Measurements from ENCODE around the gene SLC25A1. TPM values are rescaled to one million over a fixed set of nuclear protein-coding genes. Genes with fewer than 3 reads are reported as not detected.

SLC25A1 gene
- total RNA-seq, 1 donor from 2014 or later: 22.2 TPM

- intact Hi-C loops (cut with DNase I): loop anchor here (10.0 kb wide), 2 partner anchors 55 to 485 kb away; no protein-coding TSS in a partner anchor
- DNase-seq (ENCODE audit: low spot score): no peak
Observed at GRCh38 chr22:19149991-19150390, 28.5 kb downstream of the SLC25A1 start, which contains the start of gene GSC2. TSS of gene GSC2 (minus strand) at chr22:19150292. CDS start at chr22:19150283, 9 bp downstream.

- no peak for DNase-seq (ENCODE audit: low spot score)
- intact Hi-C loops (cut with DNase I): loop anchor here (10.0 kb wide), 2 partner anchors 56 to 486 kb away; no protein-coding TSS in a partner anchor
Observed at GRCh38 chr22:19149047-19149883, 29.3 kb downstream of the SLC25A1 start.

- no peak for DNase-seq (ENCODE audit: low spot score)
- intact Hi-C loops (cut with DNase I): loop anchor here (10.0 kb wide), 2 partner anchors 56 to 486 kb away; no protein-coding TSS in a partner anchor
Observed at GRCh38 chr22:19148417-19149046, 30.0 kb downstream of the SLC25A1 start.

GRCh38 chr22:19147195-19147780 is 31.2 kb downstream of the SLC25A1 start:
- DNase-seq (ENCODE audit: low spot score): no peak
- intact Hi-C loops (cut with DNase I): loop anchor here (10.0 kb wide), 2 partner anchors 58 to 488 kb away; no protein-coding TSS in a partner anchor

GRCh38 chr22:19146215-19146968 is 32.1 kb downstream of the SLC25A1 start:
- no peak for DNase-seq (ENCODE audit: low spot score)

GRCh38 chr22:19143967-19144400 is 34.6 kb downstream of the SLC25A1 start:
- no peak for DNase-seq (ENCODE audit: low spot score)
- intact Hi-C loops (cut with DNase I): loop anchor here (1.0 to 10.0 kb wide), 5 partner anchors 22 to 491 kb away; partner anchors contain the start of genes CDC45, DGCR2, SLC25A1 and UFD1

More at GRCh38 chr22:19146215-19146968, 32.1 kb downstream of the SLC25A1 start:
- intact Hi-C loops (cut with DNase I): loop anchor here (10.0 kb wide), 2 partner anchors 58 to 488 kb away; no protein-coding TSS in a partner anchor

- intact Hi-C loops (cut with DNase I): loop anchor here (10.0 kb wide), 2 partner anchors 62 to 492 kb away; no protein-coding TSS in a partner anchor
- no peak for DNase-seq (ENCODE audit: low spot score)
Observed at GRCh38 chr22:19143212-19143611, 35.3 kb downstream of the SLC25A1 start.

GRCh38 chr22:19142394-19142793 is 36.1 kb downstream of the SLC25A1 start:
- DNase-seq (ENCODE audit: low spot score): no peak
- intact Hi-C loops (cut with DNase I): loop anchor here (10.0 kb wide), 2 partner anchors 62 to 492 kb away; no protein-coding TSS in a partner anchor

- no peak for DNase-seq (ENCODE audit: low spot score)
- intact Hi-C loops (cut with DNase I): loop anchor here (10.0 kb wide), 2 partner anchors 65 to 495 kb away; no protein-coding TSS in a partner anchor
Observed at GRCh38 chr22:19139974-19140373, 38.6 kb downstream of the SLC25A1 start.

GRCh38 chr22:19139001-19139356 is 39.6 kb downstream of the SLC25A1 start:
- no peak for DNase-seq (ENCODE audit: low spot score)
- intact Hi-C loops (cut with DNase I): no loop called here

- DNase-seq (ENCODE audit: low spot score): no peak
- intact Hi-C loops (cut with DNase I): no loop called here
Observed at GRCh38 chr22:19138217-19139000, 40.1 kb downstream of the SLC25A1 start.

GRCh38 chr22:19137384-19138216 is 40.9 kb downstream of the SLC25A1 start:
- intact Hi-C loops (cut with DNase I): no loop called here
- no peak for DNase-seq (ENCODE audit: low spot score)

GRCh38 chr22:19136915-19137314 is 41.6 kb downstream of the SLC25A1 start:
- DNase-seq (ENCODE audit: low spot score): no peak
- intact Hi-C loops (cut with DNase I): no loop called here

GRCh38 chr22:19134874-19135273 is 43.7 kb downstream of the SLC25A1 start:
- intact Hi-C loops (cut with DNase I): no loop called here
- no peak for DNase-seq (ENCODE audit: low spot score)

GRCh38 chr22:19134176-19134831 is 44.2 kb downstream of the SLC25A1 start:
- intact Hi-C loops (cut with DNase I): no loop called here
- no peak for DNase-seq (ENCODE audit: low spot score)

GRCh38 chr22:19133561-19133960 is 45.0 kb downstream of the SLC25A1 start:
- no peak for DNase-seq (ENCODE audit: low spot score)
- intact Hi-C loops (cut with DNase I): no loop called here

Measured in cardiac septum (tissue), 1 donor.